Stimulated activated CD4-positive, alpha-beta T cell treated with anti-CD3 and anti-CD28 coated beads, Interleukin-12 subunit alpha, Interleukin-12 subunit beta, amount 100 ng/mL, for 24 hours (primary cell): ENCODE results near the gene GK2.

Source experiments
- DNase-seq, 2 experiments: peaks; one replicate each; pipeline ENCODE4 v3.0.0-alpha.2; 2020; ENCODE audit warnings: low read depth in 2 of 2

Gene GK2

DNA sequence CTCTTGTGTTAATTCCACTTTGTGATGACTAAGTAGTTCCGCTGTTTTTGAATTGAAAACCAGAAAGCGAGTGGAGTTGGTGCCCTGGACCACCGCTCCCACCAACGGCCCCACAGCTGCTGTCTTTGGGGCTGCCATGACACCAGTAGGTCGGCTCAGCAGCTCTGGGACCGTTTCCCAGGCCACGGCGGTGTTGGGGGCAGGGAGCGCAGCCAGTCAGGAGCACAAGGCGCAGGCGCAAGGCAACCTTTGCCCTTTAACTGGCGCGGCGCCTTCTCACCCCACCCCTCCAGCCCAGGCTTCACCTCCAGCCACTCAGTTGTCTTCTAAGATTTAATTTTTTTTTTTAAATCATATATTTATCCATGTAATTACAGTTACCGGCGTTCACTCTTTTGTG lies at the start of gene GK2:
Gene GK2, minus strand, starts transcription at position 166 of the 400 bp plus-strand sequence. Its CDS starts 28 bp downstream, at position 138.
- DNase-seq = no peak

- no peak for DNase-seq
Measured at GRCh38 chr4:79455216-79455615, 47.2 kb upstream of the GK2 start.

DNA sequence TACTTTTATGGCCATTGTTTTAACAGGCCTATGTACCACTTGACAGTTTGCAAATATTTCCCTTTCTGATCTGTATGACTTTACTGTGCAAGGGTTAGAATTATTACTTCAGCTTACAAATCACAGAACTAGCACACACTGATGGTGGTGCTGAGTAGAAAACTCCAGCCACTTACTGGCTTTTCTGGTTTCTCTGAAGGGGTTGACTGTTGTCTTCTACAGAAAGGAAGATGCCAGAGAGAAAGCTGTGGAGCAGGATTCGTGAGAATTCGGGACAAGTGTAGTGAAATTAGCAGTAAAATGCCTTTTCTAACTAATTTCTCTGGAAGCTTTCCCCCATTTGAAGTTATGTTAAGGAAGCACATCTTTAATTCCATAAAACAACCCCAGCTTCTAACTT lies 46.6 kb upstream of the GK2 start:
- DNase-seq = no peak

GRCh38 chr4:79450053-79450452 lies 42.0 kb upstream of the GK2 start:
- DNase-seq = no peak

DNA sequence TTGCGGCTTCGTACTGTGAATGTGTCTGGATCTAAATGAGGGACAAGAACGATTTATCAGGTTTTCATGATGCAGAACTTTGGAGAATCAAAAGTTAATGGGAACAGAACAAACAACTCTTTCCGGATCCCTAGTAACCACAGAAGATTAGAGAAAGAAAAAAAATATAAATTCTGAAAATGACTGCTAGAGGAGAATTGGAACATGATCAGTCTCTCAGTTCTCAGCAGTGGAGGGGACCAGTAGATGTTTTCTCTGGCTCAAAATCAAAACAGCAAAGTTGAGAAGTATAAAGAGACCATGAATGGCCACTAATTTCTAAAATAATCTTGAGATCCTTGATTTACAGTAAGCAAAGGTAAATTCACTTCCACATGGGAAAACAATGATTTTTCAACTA lies 38.1 kb upstream of the GK2 start:
- no peak for DNase-seq

GRCh38 chr4:79445371-79445781 lies 37.3 kb upstream of the GK2 start:
- no peak for DNase-seq

GRCh38 chr4:79442422-79442821 lies 34.4 kb upstream of the GK2 start:
- no peak for DNase-seq

DNA sequence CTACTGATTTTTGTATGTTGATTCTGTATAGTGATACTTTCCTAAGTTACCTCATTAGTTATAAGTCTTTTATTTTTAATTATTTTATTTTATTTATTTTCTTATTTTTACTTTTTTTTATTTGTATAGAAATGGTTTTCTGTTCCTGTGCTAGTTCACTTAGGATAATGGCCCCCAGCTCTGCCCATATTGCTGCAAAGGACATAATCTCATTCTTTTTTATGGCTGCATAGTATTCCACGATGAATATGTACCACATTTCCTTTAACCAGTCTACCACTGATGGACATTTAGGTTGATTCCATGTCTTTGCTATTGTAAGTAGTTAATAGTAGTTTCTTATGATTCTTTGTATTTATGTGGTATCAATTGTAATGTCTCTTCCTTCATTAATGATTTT lies 31.5 kb upstream of the GK2 start:
- no peak for DNase-seq

DNA sequence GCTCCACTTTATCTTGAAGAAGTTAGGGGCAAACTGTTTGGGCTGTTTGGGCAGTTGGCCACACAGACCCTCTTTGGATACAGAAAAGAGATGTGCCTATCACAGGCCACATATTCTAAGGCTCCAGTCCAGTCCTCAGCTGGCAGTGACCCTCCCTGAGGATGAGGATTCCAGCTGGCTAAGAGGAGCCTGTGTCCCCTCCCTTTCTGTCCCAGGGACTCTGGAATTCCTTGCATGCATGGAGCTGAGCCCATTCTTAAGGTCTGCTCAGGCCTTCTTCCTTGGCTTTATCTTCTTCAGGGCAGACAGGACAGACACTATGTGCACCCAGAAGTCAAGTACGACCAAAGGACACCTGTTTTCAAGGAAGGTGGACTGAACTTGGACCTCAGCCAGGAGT lies 23.8 kb upstream of the GK2 start:
- no peak for DNase-seq

DNA sequence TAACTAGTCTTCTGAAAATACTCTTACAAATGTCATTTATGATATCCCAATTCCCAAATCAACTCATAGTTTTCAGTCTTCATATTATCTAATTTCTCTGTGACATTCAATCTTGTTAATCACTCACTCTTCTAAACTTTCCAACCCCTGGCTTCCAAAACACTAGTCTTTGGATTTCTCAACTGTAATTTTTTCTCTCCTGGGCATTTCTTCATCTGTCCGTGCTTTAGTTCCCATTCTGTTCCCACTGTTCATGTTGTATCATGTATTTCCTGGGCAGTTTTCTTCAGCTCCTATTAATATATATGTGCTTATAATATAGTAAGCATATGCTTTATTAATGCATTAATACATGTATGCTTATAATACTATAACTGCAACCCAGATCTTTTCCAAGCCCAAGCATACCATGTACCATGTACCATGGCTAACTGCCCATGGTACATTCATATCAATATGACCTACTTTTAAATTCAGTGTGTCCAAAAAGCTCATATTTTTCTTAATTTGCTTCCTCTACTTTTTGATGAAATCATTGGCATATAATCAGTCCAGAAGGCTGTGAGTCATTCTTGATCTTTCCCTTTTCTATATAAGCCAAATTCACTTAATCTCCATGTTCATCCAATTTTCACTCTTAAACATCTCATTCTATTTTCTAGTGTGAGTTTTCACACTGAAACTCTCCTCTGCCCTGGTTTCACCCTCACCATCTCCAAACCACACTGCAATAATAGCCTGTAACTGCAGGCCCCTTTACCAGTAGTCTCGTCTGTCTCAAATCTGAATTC lies 21.3 kb upstream of the GK2 start:
- DNase-seq = no peak

GRCh38 chr4:79426989-79427388 lies 19.0 kb upstream of the GK2 start:
- DNase-seq = no peak

DNA sequence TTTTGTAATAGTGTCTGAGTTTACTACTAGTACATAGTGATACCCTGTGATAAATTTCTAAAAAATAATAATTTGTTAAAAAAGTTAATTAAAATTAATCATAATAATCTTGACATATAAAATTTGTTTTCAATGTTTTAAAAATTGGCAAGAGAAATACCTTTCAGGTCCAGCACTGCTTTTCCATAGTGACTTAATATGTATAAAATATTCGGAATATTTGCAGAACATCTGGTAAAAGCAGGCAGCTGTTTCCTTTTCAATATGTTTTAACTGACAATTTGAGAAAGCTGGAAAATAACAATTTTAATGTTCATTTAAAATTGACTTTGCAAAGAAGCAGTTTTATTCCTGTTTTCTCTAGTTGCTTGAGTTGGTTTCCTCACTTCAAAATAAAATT lies 17.6 kb upstream of the GK2 start:
- no peak for DNase-seq

GRCh38 chr4:79421483-79421882 lies 13.5 kb upstream of the GK2 start:
- DNase-seq = no peak

DNA sequence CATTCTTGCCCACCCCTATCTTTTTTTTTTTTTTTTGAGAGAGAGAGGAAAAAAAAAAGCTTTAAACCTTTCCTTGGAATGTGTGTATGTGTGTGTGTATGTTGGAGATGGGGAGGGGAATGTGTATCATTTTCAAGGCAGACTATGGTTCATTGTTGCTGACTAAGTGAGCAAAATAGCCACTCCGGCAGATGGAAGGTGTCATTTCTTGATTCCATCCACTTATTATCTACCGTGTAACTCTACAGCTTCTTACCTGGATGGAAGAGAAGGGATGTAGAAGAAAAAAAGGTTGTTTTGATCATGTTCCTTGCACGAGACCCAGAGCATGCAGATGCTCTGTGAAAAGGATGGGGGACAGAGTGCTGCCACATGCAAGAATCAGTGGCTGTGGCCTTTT lies 5.9 kb upstream of the GK2 start:
- DNase-seq = no peak

DNA sequence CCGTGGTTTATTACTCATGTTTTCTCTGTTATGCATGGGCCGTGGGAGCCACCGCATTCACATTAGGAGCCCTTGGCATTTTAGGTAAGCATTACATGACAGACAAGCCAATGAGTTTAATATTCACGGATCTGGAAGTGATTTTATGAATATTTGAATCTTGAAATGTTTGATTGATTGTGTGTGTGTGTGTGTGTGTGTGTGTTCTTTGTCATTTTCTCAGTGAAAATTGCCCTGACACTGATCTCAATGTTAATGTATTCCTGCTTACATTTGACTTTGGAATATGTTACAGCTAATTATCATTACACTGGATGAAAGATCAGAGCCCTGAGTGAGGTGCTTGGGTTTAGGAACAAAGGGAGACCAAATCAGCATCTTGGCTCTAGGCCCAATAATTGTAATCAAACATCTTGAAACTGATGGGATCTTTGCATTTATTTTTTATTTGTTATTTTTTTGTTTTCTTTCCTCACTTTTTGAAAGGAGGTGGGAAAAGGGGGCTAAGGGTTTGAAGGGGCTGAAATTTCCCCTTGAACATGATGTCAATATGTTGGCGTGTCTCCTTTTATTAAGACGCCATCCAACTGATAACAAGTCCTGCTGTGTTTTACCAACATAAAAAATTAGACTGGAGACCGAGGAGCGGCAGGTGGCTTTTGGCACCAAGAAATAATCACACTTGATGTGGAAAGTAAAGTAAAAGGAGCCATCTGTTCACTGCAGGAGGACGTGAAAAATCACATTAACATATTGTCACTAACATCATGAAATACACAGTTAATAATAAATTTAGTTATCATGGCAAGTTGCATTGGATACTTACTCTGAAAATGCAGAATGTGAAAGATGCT lies 5.2 kb upstream of the GK2 start:
- no peak for DNase-seq

DNA sequence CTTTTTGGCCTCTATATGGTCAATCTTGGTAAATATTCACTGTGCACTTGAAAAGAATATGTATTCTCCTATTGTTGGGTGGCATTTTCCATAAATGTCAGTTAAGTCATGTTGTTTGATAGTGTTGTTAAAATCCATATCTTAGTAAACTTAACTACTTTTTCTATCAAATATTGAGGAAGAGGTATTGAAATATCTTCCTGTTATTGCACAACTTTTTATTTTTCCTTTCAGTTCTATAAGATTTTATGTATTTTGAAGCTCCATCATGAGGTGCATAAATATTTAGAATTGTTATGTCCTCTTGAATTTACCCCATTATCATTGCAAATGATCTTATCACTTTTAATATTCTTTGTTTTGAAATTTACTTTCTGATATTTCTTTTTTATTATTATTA lies 3.4 kb downstream of the GK2 start:
- no peak for DNase-seq

DNA sequence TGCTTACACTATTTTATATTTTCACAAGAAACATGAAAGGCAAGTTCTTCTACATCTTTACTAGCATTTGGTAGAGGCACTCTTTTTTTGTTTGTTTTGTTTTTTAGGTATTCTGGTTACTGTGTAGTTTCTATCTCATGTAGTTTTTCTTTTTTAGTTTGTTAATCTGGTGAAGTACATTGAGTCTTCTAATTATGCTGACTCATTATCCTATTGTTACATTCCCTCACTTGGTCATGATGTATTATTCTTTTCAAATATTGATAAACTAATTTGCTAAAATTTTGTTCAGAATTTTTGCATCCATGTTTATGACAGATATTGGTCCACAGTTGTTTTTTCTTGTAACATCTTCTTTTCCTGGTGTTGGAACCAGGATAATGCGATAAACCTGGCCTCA lies 4.7 kb downstream of the GK2 start:
- no peak for DNase-seq

DNA sequence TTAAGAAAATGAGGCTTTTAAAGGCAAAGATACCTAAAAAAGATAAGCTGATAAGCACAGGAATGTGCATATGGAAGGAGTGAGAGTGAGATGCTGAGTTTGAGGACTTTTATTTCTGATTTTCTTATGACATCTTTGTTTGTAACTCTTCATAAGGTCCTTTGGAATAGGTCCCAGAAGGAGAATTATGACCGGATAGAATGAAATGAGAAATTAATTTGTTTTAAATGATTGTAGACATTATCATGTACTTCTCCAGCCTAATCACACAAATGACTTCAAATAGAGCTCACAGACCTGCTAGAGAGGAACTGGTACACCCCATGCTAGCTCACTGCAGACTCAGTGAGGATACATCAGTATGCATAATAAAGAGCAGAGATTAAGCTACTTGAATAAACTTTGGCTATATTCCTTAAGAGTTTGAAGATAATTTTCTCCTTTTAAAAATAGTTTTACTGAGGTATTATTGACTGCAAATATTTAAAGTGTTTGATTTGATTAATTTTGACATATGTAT lies 5.6 kb downstream of the GK2 start:
- no peak for DNase-seq

- DNase-seq = no peak
Measured at GRCh38 chr4:79399076-79399475, 9.0 kb downstream of the GK2 start.

GRCh38 chr4:79397951-79398350 lies 10.1 kb downstream of the GK2 start:
- DNase-seq = no peak

GRCh38 chr4:79396794-79397193 lies 11.2 kb downstream of the GK2 start:
- DNase-seq = no peak

- no peak for DNase-seq
Measured at GRCh38 chr4:79395841-79396240, 12.2 kb downstream of the GK2 start.

DNA sequence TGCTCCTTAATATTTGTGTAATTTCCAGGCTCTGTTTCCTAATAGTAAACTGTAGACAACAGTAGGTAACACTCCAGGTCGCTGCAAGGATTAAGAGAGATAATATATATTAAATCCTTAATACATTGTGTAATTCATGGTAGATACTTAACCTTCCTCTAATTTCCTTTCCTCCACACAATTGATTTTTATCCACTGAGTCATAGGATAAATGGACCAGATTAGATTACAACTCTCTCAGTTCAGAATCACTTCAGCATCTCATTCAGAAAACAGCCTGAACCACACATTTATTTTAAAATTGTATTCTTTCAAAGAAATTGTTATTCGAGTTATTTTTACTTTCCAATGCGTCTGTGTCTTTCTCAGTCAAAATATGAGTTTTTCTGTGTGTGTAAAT lies 17.1 kb downstream of the GK2 start:
- DNase-seq = no peak
